K562 (cell line): ENCODE measurements around the gene QKI. TPM values are rescaled to one million over a fixed set of nuclear protein-coding genes. Genes with fewer than 3 reads are reported as not detected.
A peak's percentile ranks its signal among the peaks of the same experiment; 100 is the strongest.

Experiments used
- BCOR ChIP-seq: fragments of 450-650 bp; IDR thresholded peaks from 2 replicates; pipeline ENCODE4 v1.6.1; 2016
- CBX3 ChIP-seq, 2 experiments: IDR thresholded peaks; 1 replicate in 1 of 2; 2 replicates in 1 of 2; pipeline ENCODE4 v1.6.1; 2012; ENCODE audit warnings: inconsistent platforms in 2 of 2, low read length in 2 of 2, borderline replicate concordance in 1 of 2, control low read depth in 1 of 2
- EZH2 ChIP-seq: IDR thresholded peaks from 2 replicates; pipeline ENCODE4 v1.6.1; 2012; ENCODE audit warnings: low read depth, mild to moderate bottlenecking, inconsistent platforms, low read length, borderline replicate concordance
- GABPB2 ChIP-seq: fragments of 250-450 bp; sonication (Bioruptor Pico); conservative IDR thresholded peaks from 2 replicates; pipeline ENCODE4 v1.5.1; 2021; ENCODE audit warnings: mild to moderate bottlenecking
- HNRNPL ChIP-seq: fragments of 200-400 bp; formaldehyde crosslinking; IDR thresholded peaks from 2 replicates; pipeline ENCODE4 v1.6.1; 2017; ENCODE audit warnings: low read depth, mild to moderate bottlenecking, low read length
- IRF9 ChIP-seq: fragments of 450-650 bp; IDR thresholded peaks from 2 replicates; pipeline ENCODE4 v1.6.1; 2016; ENCODE audit warnings: missing biosample characterization, missing genetic modification characterization
- KDM4B ChIP-seq, 2 experiments: fragments of 450-650 bp in 1 of 2; sonication (generic) in 1 of 2; IDR thresholded peaks; 2 replicates each; pipeline ENCODE4 v1.6.1; 2016 to 2017; ENCODE audit warnings: borderline replicate concordance in 2 of 2, antibody characterized with exemption in 1 of 2, low read depth in 1 of 2, mild to moderate bottlenecking in 1 of 2
- MTA1 ChIP-seq: fragments of 450-650 bp; IDR thresholded peaks from 2 replicates; pipeline ENCODE4 v1.6.1; 2017; ENCODE audit warnings: borderline replicate concordance
- NFE2 ChIP-seq: IDR thresholded peaks from 2 replicates; pipeline ENCODE4 v1.6.1; 2014; ENCODE audit warnings: antibody characterized with exemption, low read depth
- RUNX1 ChIP-seq: sonication (generic); IDR thresholded peaks from 2 replicates; pipeline ENCODE4 v1.6.1; 2016; ENCODE audit warnings: antibody characterized with exemption, low read depth
- SIN3A ChIP-seq, 2 experiments: fragments of 150-350 bp in 1 of 2; IDR thresholded peaks; 2 replicates each; pipeline ENCODE4 v1.6.1; 2011 to 2016; ENCODE audit warnings: borderline replicate concordance in 2 of 2, low read depth in 2 of 2, low read length in 2 of 2, mild to moderate bottlenecking in 2 of 2, moderate library complexity in 2 of 2; ENCODE audit not compliant: control insufficient read depth in 1 of 2
- SIX5 ChIP-seq, 2 experiments: IDR thresholded peaks; 2 replicates each; pipeline ENCODE4 v1.6.1; 2011; ENCODE audit warnings: low read length in 2 of 2, borderline replicate concordance in 1 of 2, low read depth in 1 of 2, mild to moderate bottlenecking in 1 of 2, moderate library complexity in 1 of 2; ENCODE audit not compliant: insufficient read depth in 1 of 2
- THRAP3 ChIP-seq: fragments of 450-650 bp; IDR thresholded peaks from 2 replicates; pipeline ENCODE4 v1.6.1; 2016; ENCODE audit warnings: mild to moderate bottlenecking, inconsistent platforms, borderline replicate concordance
- TOE1 ChIP-seq, 2 experiments: fragments of 450-650 bp in 1 of 2; sonication (generic) in 1 of 2; formaldehyde crosslinking in 1 of 2; IDR thresholded peaks; 2 replicates each; pipeline versions ENCODE4 v1.7.1 to v1.8.0; 2016 to 2022; ENCODE audit warnings: borderline replicate concordance in 2 of 2, mild to moderate bottlenecking in 2 of 2, antibody characterized with exemption in 1 of 2, inconsistent platforms in 1 of 2, low read depth in 1 of 2, missing genetic modification reagents in 1 of 2, moderate library complexity in 1 of 2
- ZBTB1 ChIP-seq: sonication (generic); formaldehyde crosslinking; IDR thresholded peaks from 2 replicates; pipeline ENCODE4 v1.8.1; 2023; ENCODE audit warnings: missing genetic modification reagents, low read depth, mild to moderate bottlenecking, borderline replicate concordance
- ZNF140 ChIP-seq: fragments of 250-450 bp; sonication (Bioruptor Pico); IDR thresholded peaks from 2 replicates; pipeline ENCODE4 v1.8.0; 2021; ENCODE audit warnings: moderate library complexity, mild to moderate bottlenecking, inconsistent platforms
- ZNF146 ChIP-seq: IDR thresholded peaks from one replicate; pipeline ENCODE4 v1.6.1; 2018; ENCODE audit warnings: missing compliant biosample characterization; ENCODE audit not compliant: unreplicated experiment
- ZNF224 ChIP-seq: sonication (generic); formaldehyde crosslinking; IDR thresholded peaks from 2 replicates; pipeline ENCODE4 v1.8.0; 2022; ENCODE audit warnings: mild to moderate bottlenecking, missing genetic modification reagents
- polyA plus RNA-seq, 8 experiments: library from polyadenylated mRNA; depleted of rRNA in 4 of 8; stranded (reverse) in 5 of 8; unstranded in 3 of 8; fragments of >200 nt; fragmentation: Nextera tagmentation in 2 of 8; fragmentation: Illumina TruSeq in 1 of 8; extraction: Ambion mirVana in 2 of 8; extraction: Trizol in 1 of 8; gene quantifications; 2 replicates each; pipeline versions ENCODE4 v1.2.1 to v1.2.3, GENCODE V29; 2011 to 2014; ENCODE audit warnings: inconsistent platforms in 1 of 8, missing spikeins in 1 of 8
- total RNA-seq, 7 experiments: library from RNA; depleted of rRNA in 6 of 7; stranded (reverse); fragments of >200 nt in 6 of 7; fragmentation: Illumina TruSeq in 2 of 7; extraction: Trizol in 2 of 7; gene quantifications; 2 replicates each; pipeline versions ENCODE4 v1.2.1 to v1.2.3, GENCODE V29; 2011 to 2021; ENCODE audit warnings: low replicate concordance in 1 of 7
- TF ChIP-seq, protein P1 (sequence below), 2 experiments: fragments of 450-650 bp; IDR thresholded peaks; 2 replicates each; pipeline ENCODE4 v1.6.1; 2016
- TF ChIP-seq, protein P2 (sequence below), 2 experiments: fragments of 450-650 bp in 1 of 2; sonication (generic) in 1 of 2; formaldehyde crosslinking in 1 of 2; IDR thresholded peaks in 1 of 2; conservative IDR thresholded peaks in 1 of 2; 2 replicates each; pipeline versions ENCODE4 v1.6.1 to v1.8.1; 2016 to 2023; ENCODE audit warnings: mild to moderate bottlenecking in 2 of 2, moderate library complexity in 2 of 2, inconsistent platforms in 1 of 2, missing genetic modification reagents in 1 of 2
- TF ChIP-seq, protein P3 (sequence below): fragments of 450-650 bp; IDR thresholded peaks from 2 replicates; pipeline ENCODE4 v1.6.1; 2016; ENCODE audit warnings: borderline replicate concordance

The QKI gene
- total and polyA plus RNA-seq, 9 of the 15 experiments (the other 6 are each of a cell fraction or from before 2014, with no cell fraction given) = 20.4 to 215 (median 123) TPM

GRCh38 chr6:163494279-163494727 is 79.8 kb downstream of the QKI start (continued):
- TF ChIP-seq, protein P1, sequence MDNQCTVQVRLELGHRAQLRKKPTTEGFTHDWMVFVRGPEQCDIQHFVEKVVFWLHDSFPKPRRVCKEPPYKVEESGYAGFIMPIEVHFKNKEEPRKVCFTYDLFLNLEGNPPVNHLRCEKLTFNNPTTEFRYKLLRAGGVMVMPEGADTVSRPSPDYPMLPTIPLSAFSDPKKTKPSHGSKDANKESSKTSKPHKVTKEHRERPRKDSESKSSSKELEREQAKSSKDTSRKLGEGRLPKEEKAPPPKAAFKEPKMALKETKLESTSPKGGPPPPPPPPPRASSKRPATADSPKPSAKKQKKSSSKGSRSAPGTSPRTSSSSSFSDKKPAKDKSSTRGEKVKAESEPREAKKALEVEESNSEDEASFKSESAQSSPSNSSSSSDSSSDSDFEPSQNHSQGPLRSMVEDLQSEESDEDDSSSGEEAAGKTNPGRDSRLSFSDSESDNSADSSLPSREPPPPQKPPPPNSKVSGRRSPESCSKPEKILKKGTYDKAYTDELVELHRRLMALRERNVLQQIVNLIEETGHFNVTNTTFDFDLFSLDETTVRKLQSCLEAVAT (IDR thresholded peaks at IDR 0.05) = peak in 1 of 2 experiments; percentile 55; a peak in 1 of 4 replicates
- TF ChIP-seq ZNF146 (no peak), ZNF224 (CRISPR knock-in tag) (no peak), BCOR (no peak), TOE1 (IDR thresholded peaks at IDR 0.05; ENCODE audit: borderline replicate concordance) (no peak), TOE1 (CRISPR knock-in tag; IDR thresholded peaks at IDR 0.05; ENCODE audit: borderline replicate concordance, low read depth) (no peak), KDM4B (IDR thresholded peaks at IDR 0.05; ENCODE audit: borderline replicate concordance in 2 of 2, low read depth in 1 of 2) (no peak), IRF9 (tag) (no peak), NFE2 (peak; percentile 21; the same call in 1 of the 2 replicates), SIN3A (IDR thresholded peaks at IDR 0.05; ENCODE audit: borderline replicate concordance in 2 of 2, control insufficient read depth in 1 of 2, low read depth in 2 of 2, low read length in 2 of 2) (no peak), RUNX1 (no peak), ZNF140 (CRISPR knock-in tag) (no peak), HNRNPL (no peak), GABPB2 (CRISPR knock-in tag) (no peak), THRAP3 (no peak), SIX5 (IDR thresholded peaks at IDR 0.05; ENCODE audit: borderline replicate concordance in 1 of 2, insufficient read depth in 1 of 2, low read depth in 1 of 2, low read length in 2 of 2) (no peak), EZH2 (no peak), ZBTB1 (no peak), CBX3 (IDR thresholded peaks at IDR 0.05; ENCODE audit: borderline replicate concordance in 1 of 2, low read length in 2 of 2) (0 out of 3 replicates have a peak, but pooled peaks of 1 of the 2 experiments have one; percentile 30), MTA1 (no peak)
- TF ChIP-seq, protein P2, sequence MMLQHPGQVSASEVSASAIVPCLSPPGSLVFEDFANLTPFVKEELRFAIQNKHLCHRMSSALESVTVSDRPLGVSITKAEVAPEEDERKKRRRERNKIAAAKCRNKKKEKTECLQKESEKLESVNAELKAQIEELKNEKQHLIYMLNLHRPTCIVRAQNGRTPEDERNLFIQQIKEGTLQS (IDR thresholded peaks at IDR 0.05) = peak; percentile 30
- TF ChIP-seq, protein P2 (CRISPR knock-in tag; conservative IDR thresholded peaks at IDR 0.05) = no peak
- TF ChIP-seq, protein P3, sequence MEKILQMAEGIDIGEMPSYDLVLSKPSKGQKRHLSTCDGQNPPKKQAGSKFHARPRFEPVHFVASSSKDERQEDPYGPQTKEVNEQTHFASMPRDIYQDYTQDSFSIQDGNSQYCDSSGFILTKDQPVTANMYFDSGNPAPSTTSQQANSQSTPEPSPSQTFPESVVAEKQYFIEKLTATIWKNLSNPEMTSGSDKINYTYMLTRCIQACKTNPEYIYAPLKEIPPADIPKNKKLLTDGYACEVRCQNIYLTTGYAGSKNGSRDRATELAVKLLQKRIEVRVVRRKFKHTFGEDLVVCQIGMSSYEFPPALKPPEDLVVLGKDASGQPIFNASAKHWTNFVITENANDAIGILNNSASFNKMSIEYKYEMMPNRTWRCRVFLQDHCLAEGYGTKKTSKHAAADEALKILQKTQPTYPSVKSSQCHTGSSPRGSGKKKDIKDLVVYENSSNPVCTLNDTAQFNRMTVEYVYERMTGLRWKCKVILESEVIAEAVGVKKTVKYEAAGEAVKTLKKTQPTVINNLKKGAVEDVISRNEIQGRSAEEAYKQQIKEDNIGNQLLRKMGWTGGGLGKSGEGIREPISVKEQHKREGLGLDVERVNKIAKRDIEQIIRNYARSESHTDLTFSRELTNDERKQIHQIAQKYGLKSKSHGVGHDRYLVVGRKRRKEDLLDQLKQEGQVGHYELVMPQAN = no peak
